A549 (cell line): Measurements from ENCODE around the gene LEUTX. TPM values are rescaled to one million over a fixed set of nuclear protein-coding genes. Genes with fewer than 3 reads are reported as not detected.
A peak's percentile ranks its signal among the peaks of the same experiment; 100 is the strongest.
"Not testable (repeated sequence)": the region's sequence is repeated elsewhere in the genome, so short reads cannot be mapped to it uniquely, and the experiment has no call there.

Experiments used
- ATAC-seq, 2 experiments: fragments of 200-7000 bp in 1 of 2; fragments of >200 bp in 1 of 2; cut with Nextera tagmentation in 1 of 2; cut with Tn5 transposase in 1 of 2; 3 replicates each; pipeline versions ENCODE4 v1.8.0 to v1.9.1; 2018 to 2020; ENCODE audit warnings: mild to moderate bottlenecking in 1 of 2, moderate library complexity in 1 of 2
- CTCF ChIA-PET: fragments of 300-600 bp; sonication (Branson Sonifier 250); formaldehyde crosslinking; extraction: SDS; loops from one replicate; lab custom pipeline; 2021; ENCODE audit warnings: antibody characterized with exemption, inconsistent platforms; lab: Yijun Ruan, JAX
- POLR2A ChIA-PET: fragments of 350-600 bp; formaldehyde crosslinking; extraction: SDS; loops from one replicate; lab custom pipeline; 2021; ENCODE audit warnings: antibody characterized with exemption, inconsistent platforms; lab: Yijun Ruan, JAX
- DNase-seq, 2 experiments: peaks; one replicate each; pipeline versions ENCODE4 v3.0.0 to v3.0.0-alpha.2; 2011 to 2016; ENCODE audit warnings: low read depth in 1 of 2, low spot score in 1 of 2
- FAIRE-seq: peaks from 2 replicates; lab custom pipeline; 2011; peaks lifted over from hg19 to GRCh38; lab: Jason Lieb, UNC
- H3K27ac ChIP-seq, 2 experiments: fragments of >200 bp; sonication (Bioruptor Twin); formaldehyde crosslinking; 3 replicates each; pipeline ENCODE4 v1.5.1; 2016 to 2017
- H3K4me1 ChIP-seq: fragments of >200 bp; sonication (Bioruptor Twin); formaldehyde crosslinking; 3 replicates; pipeline ENCODE4 v1.6.1; 2016
- H3K4me2 ChIP-seq: fragments of >200 bp; sonication (Bioruptor Twin); formaldehyde crosslinking; 3 replicates; pipeline ENCODE4 v1.6.1; 2016
- H3K4me3 ChIP-seq: fragments of >200 bp; sonication (Bioruptor Twin); formaldehyde crosslinking; 3 replicates; pipeline ENCODE4 v1.5.1; 2016
- H3K9me3 ChIP-seq: fragments of >200 bp; sonication (Bioruptor Twin); formaldehyde crosslinking; 3 replicates; pipeline ENCODE4 v1.6.1; 2016
- CEBPB ChIP-seq, 2 experiments: fragments of >200 bp in 1 of 2; sonication (Bioruptor Twin) in 1 of 2; formaldehyde crosslinking in 1 of 2; IDR thresholded peaks; 2 replicates each; pipeline ENCODE4 v1.6.1; 2012 to 2016
- FOSL2 ChIP-seq, 2 experiments: fragments of 450-650 bp in 1 of 2; fragments of >200 bp in 1 of 2; sonication (Bioruptor Twin) in 1 of 2; formaldehyde crosslinking; IDR thresholded peaks; 2 replicates each; pipeline versions ENCODE4 v1.5.0 to v1.6.1; 2016 to 2020; ENCODE audit warnings: mild to moderate bottlenecking in 1 of 2, moderate library complexity in 1 of 2
- HDAC2 ChIP-seq: fragments of 200-600 bp; sonication (generic); IDR thresholded peaks from 2 replicates; pipeline ENCODE4 v1.6.1; 2016
- HOXA7 ChIP-seq: fragments of 250-450 bp; sonication (Bioruptor Pico); IDR thresholded peaks from 2 replicates; pipeline ENCODE4 v1.5.0; 2020; ENCODE audit warnings: mild to moderate bottlenecking, moderate library complexity
- HOXB13 ChIP-seq: fragments of 250-450 bp; sonication (Bioruptor Pico); IDR thresholded peaks from 2 replicates; pipeline ENCODE4 v1.5.0; 2020; ENCODE audit warnings: low read depth, mild to moderate bottlenecking, moderate library complexity
- JUNB ChIP-seq: fragments of >200 bp; sonication (Bioruptor Twin); formaldehyde crosslinking; IDR thresholded peaks from 2 replicates; pipeline ENCODE4 v1.6.1; 2016
- MAFK ChIP-seq: fragments of 450-650 bp; IDR thresholded peaks from 2 replicates; pipeline ENCODE4 v1.6.1; 2014; ENCODE audit not compliant: partially characterized antibody
- MAZ ChIP-seq: fragments of 150-350 bp; IDR thresholded peaks from 2 replicates; pipeline ENCODE4 v1.6.1; 2014; ENCODE audit warnings: antibody characterized with exemption, low read depth, low read length, borderline replicate concordance
- POLR2A ChIP-seq: IDR thresholded peaks from 2 replicates; pipeline ENCODE4 v1.6.1; 2012; ENCODE audit warnings: mild to moderate bottlenecking, low read length
- RARB ChIP-seq: fragments of 250-450 bp; sonication (Bioruptor Pico); IDR thresholded peaks from 2 replicates; pipeline ENCODE4 v1.8.0; 2021; ENCODE audit warnings: mild to moderate bottlenecking, moderate library complexity
- REST ChIP-seq: fragments of 200-600 bp; sonication (generic); IDR thresholded peaks from 2 replicates; pipeline ENCODE4 v1.6.1; 2016; ENCODE audit warnings: antibody characterized with exemption, mild to moderate bottlenecking, moderate library complexity
- ZC3H11A ChIP-seq: fragments of 450-650 bp; IDR thresholded peaks from 2 replicates; pipeline ENCODE4 v1.6.1; 2014; ENCODE audit warnings: antibody characterized with exemption, mild to moderate bottlenecking
- ZNF302 ChIP-seq: fragments of 250-450 bp; sonication (Bioruptor Pico); IDR thresholded peaks from 2 replicates; pipeline ENCODE4 v1.9.0; 2021; ENCODE audit warnings: inconsistent platforms, mild to moderate bottlenecking, moderate library complexity
- WGBS: methylation state at CpG from one replicate; pipeline ENCODE4 v1.1.6; 2017; ENCODE audit errors: missing lambda C conversion rate; 5-methylcytosine and 5-hydroxymethylcytosine counted together
- polyA plus RNA-seq, 4 experiments: library from polyadenylated mRNA; depleted of rRNA in 3 of 4; stranded (reverse); fragments of >200 nt; fragmentation: RNase III in 1 of 4; extraction: RNeasy Plus Mini Kit Qiagen cat#74134 plus additional on column Dnase treatment in 1 of 4; gene quantifications; 2 replicates in 3 of 4; 3 replicates in 1 of 4; pipeline ENCODE4 v1.2.3, GENCODE V29; 2011 to 2017

Gene LEUTX
- polyA plus RNA-seq, 2 of the 4 experiments (the other 2 are of a cell fraction) = not detected

- no peak for TF ChIP-seq REST
- TF ChIP-seq HOXB13 (CRISPR knock-in tag) = no peak
These were observed 34.8 kb downstream of the LEUTX start (continued) for GRCh38 chr19:39813264-39813993.

- H3K4me1 ChIP-seq, H3K9me3 ChIP-seq, H3K4me3 ChIP-seq, FAIRE-seq, H3K27ac ChIP-seq, H3K4me2 ChIP-seq, DNase-seq: not testable (repeated sequence)
- ChIA-PET CTCF (interaction anchor here (1.1 to 4.9 kb wide), 7 partner anchors 9 to 157 kb away, joined by 3 to 36 read pairs (median 4); partner anchors contain the start of gene PSMC4), POLR2A (interaction anchor here (0.6 kb wide), 1 partner anchor 117 kb away, joined by 4 read pairs; no protein-coding TSS in a partner anchor)
- peak; percentile 100 for TF ChIP-seq ZC3H11A
- TF ChIP-seq, all 56 proteins: peak for 1; not testable (repeated sequence) for 55
- ATAC-seq = not testable (repeated sequence)
- 95% methylated on average over 6 of the region's 6 CpGs for WGBS
These were observed 35.5 kb downstream of the LEUTX start for GRCh38 chr19:39814111-39814510.

- no peak overlapping the region for H3K4me2 ChIP-seq
- POLR2A ChIA-PET = interaction anchor here (1.5 kb wide), 1 partner anchor 31 kb away, joined by 9 read pairs; the partner anchor contains the start of gene FBL
- FAIRE-seq = peak; percentile 7
These were observed 35.9 kb downstream of the LEUTX start for GRCh38 chr19:39814595-39814994.

GRCh38 chr19:39816287-39817048 lies 37.8 kb downstream of the LEUTX start:
- 0 out of 3 replicates have a peak, but pooled peaks cover 2% of the 10 kb centered on the region for H3K9me3 ChIP-seq
- ATAC-seq (no peak; a peak in 1 of 6 replicates), FAIRE-seq (peak; percentile 59), DNase-seq (no peak)
- POLR2A ChIA-PET = no interaction called here
- no peak overlapping the region for H3K4me2 ChIP-seq
- H3K27ac ChIP-seq = no peak overlapping the region
- H3K4me3 ChIP-seq = no peak overlapping the region
- no peaks in the 10 kb centered on the region for H3K4me1 ChIP-seq
- CTCF ChIA-PET = interaction anchor here (0.6 to 9.2 kb wide), 6 partner anchors 10 to 290 kb away, joined by 3 to 64 read pairs (median 4); no protein-coding TSS in a partner anchor
- WGBS = 71% methylated on average over 5 of the region's 5 CpGs
- TF ChIP-seq HDAC2 (no peak), RARB (CRISPR knock-in tag) (no peak), MAFK (no peak), CEBPB (IDR thresholded peaks at IDR 0.05) (no peak), HOXB13 (CRISPR knock-in tag) (no peak), MAZ (no peak), FOSL2 (IDR thresholded peaks at IDR 0.05) (no peak), FOSL2 (CRISPR knock-in tag; IDR thresholded peaks at IDR 0.05) (no peak), JUNB (no peak)

More at GRCh38 chr19:39814595-39814994, 35.9 kb downstream of the LEUTX start:
- Histone ChIP-seq H3K4me1 (no peaks in the 10 kb centered on the region), H3K9me3 (no peaks in the 10 kb centered on the region; the same call in 2 of the 3 replicates), H3K4me3 (no peak overlapping the region), H3K27ac (no peak overlapping the region)
- no peak for DNase-seq
- CTCF ChIA-PET = interaction anchor here (0.9 to 4.9 kb wide), 8 partner anchors 8 to 156 kb away, joined by 3 to 36 read pairs (median 4); partner anchors contain the start of gene PSMC4
- no peak for TF ChIP-seq HOXA7 (CRISPR knock-in tag)
- no peak for TF ChIP-seq POLR2A
- TF ChIP-seq ZNF302 (CRISPR knock-in tag) = no peak
- 69% methylated on average over 3 of the region's 3 CpGs for WGBS
- no peak for ATAC-seq
